HepG2 (cell line): ENCODE measurements around the gene ZC3H4. TPM values are rescaled to one million over a fixed set of nuclear protein-coding genes. Genes with fewer than 3 reads are reported as not detected.

Experiments
- DNMT1 ChIP-seq: sonication (generic); formaldehyde crosslinking; IDR thresholded peaks from 2 replicates; pipeline ENCODE4 v1.5.1; 2020; ENCODE audit warnings: mild to moderate bottlenecking, missing genetic modification reagents
- DZIP1 ChIP-seq: sonication (generic); formaldehyde crosslinking; IDR thresholded peaks from 2 replicates; pipeline ENCODE4 v1.5.0; 2020; ENCODE audit warnings: mild to moderate bottlenecking, missing genetic modification reagents
- EP300 ChIP-seq, 3 experiments: sonication (generic) in 1 of 3; formaldehyde crosslinking in 1 of 3; IDR thresholded peaks; 2 replicates each; pipeline versions ENCODE4 v1.5.1 to v1.6.1; 2011 to 2020; ENCODE audit warnings: low read depth in 2 of 3, low read length in 2 of 3, borderline replicate concordance in 1 of 3, improper control_type of control experiment in 1 of 3, mild to moderate bottlenecking in 1 of 3, missing genetic modification reagents in 1 of 3, moderate library complexity in 1 of 3
- HNRNPL ChIP-seq: fragments of 200-400 bp; formaldehyde crosslinking; IDR thresholded peaks from 2 replicates; pipeline ENCODE4 v1.6.1; 2017; ENCODE audit warnings: mild to moderate bottlenecking, low read depth, low read length
- ISX ChIP-seq: sonication (generic); formaldehyde crosslinking; conservative IDR thresholded peaks from 2 replicates; pipeline ENCODE4 v1.5.0; 2020; ENCODE audit warnings: missing genetic modification reagents
- KLF6 ChIP-seq: IDR thresholded peaks from 2 replicates; pipeline ENCODE4 v1.8.0; 2016; ENCODE audit warnings: missing biosample characterization, missing genetic modification reagents
- LRRFIP1 ChIP-seq: sonication (generic); formaldehyde crosslinking; conservative IDR thresholded peaks from 2 replicates; pipeline ENCODE4 v1.4.0; 2020; ENCODE audit warnings: missing genetic modification reagents
- SKI ChIP-seq: fragments of 450-650 bp; IDR thresholded peaks from one replicate; pipeline ENCODE4 v1.6.1; 2018; ENCODE audit warnings: mild to moderate bottlenecking; ENCODE audit not compliant: partially characterized antibody
- SPEN ChIP-seq: sonication (generic); formaldehyde crosslinking; IDR thresholded peaks from 2 replicates; pipeline ENCODE4 v1.5.1; 2020; ENCODE audit warnings: low read depth, mild to moderate bottlenecking, missing genetic modification reagents
- TFE3 ChIP-seq: IDR thresholded peaks from 2 replicates; pipeline ENCODE4 v1.6.1; 2016
- ZNF256 ChIP-seq: sonication (generic); formaldehyde crosslinking; conservative IDR thresholded peaks from 2 replicates; pipeline ENCODE4 v1.4.0; 2020; ENCODE audit warnings: missing genetic modification reagents
- ZNF367 ChIP-seq: sonication (generic); formaldehyde crosslinking; IDR thresholded peaks from 2 replicates; pipeline ENCODE4 v1.4.0; 2020; ENCODE audit warnings: missing genetic modification reagents, borderline replicate concordance
- ZNF558 ChIP-seq: sonication (generic); formaldehyde crosslinking; IDR thresholded peaks from 2 replicates; pipeline ENCODE4 v1.9.0; 2022; ENCODE audit warnings: mild to moderate bottlenecking, missing genetic modification reagents, borderline replicate concordance
- ZNF605 ChIP-seq: sonication (generic); formaldehyde crosslinking; IDR thresholded peaks from 2 replicates; pipeline ENCODE4 v1.8.0; 2022; ENCODE audit warnings: mild to moderate bottlenecking, missing genetic modification reagents
- ZNF687 ChIP-seq: sonication (generic); formaldehyde crosslinking; IDR thresholded peaks from 2 replicates; pipeline ENCODE4 v1.5.1; 2020; ENCODE audit warnings: mild to moderate bottlenecking, missing genetic modification reagents, moderate library complexity
- ZNF772 ChIP-seq: sonication (generic); formaldehyde crosslinking; IDR thresholded peaks from 2 replicates; pipeline ENCODE4 v1.5.0; 2020; ENCODE audit warnings: mild to moderate bottlenecking, missing genetic modification reagents
- ZNF841 ChIP-seq: sonication (generic); formaldehyde crosslinking; IDR thresholded peaks from 2 replicates; pipeline ENCODE4 v1.8.1; 2023; ENCODE audit warnings: missing genetic modification reagents, borderline replicate concordance
- polyA plus RNA-seq, 8 experiments: library from polyadenylated mRNA; depleted of rRNA in 3 of 8; stranded (reverse) in 7 of 8; unstranded in 1 of 8; fragments of >200 nt; fragmentation: Illumina TruSeq in 4 of 8; extraction: Trizol in 4 of 8; gene quantifications; 2 replicates each; pipeline versions ENCODE4 v1.2.1 to v1.2.3, GENCODE V29; 2011 to 2016; ENCODE audit warnings: low read depth in 4 of 8, missing spikeins in 1 of 8, mixed read lengths in 1 of 8; ENCODE audit not compliant: insufficient read depth in 1 of 8
- total RNA-seq, 5 experiments: library from RNA; depleted of rRNA; stranded (reverse); fragments of >200 nt; fragmentation: Illumina TruSeq; extraction: Trizol; gene quantifications; 2 replicates each; pipeline ENCODE4 v1.2.3, GENCODE V29; 2016; ENCODE audit warnings: low read depth in 1 of 5

Gene ZC3H4
- total and polyA plus RNA-seq, 2 of the 13 experiments (the other 11 are each of a cell fraction or from before 2014, with no cell fraction given), result 1.8 to 10.7 TPM

GRCh38 chr19:47094557-47095475 is 18.8 kb downstream of the ZC3H4 start (continued):
- TF ChIP-seq ZNF687 (CRISPR knock-in tag), result peak; percentile 64
- TF ChIP-seq SPEN (CRISPR knock-in tag), result peak; percentile 61; the same call in 1 of the 2 replicates
- TF ChIP-seq EP300 (IDR thresholded peaks at IDR 0.05; ENCODE audit: low read depth in 2 of 2, low read length in 2 of 2), result peak in 1 of 2 experiments; percentile 65; a peak in 1 of 4 replicates
- TF ChIP-seq EP300 (CRISPR knock-in tag; IDR thresholded peaks at IDR 0.05; ENCODE audit: borderline replicate concordance), result no peak
- no peak for TF ChIP-seq ZNF605
- TF ChIP-seq LRRFIP1, result no peak
- TF ChIP-seq ZNF367 (CRISPR knock-in tag), result no peak
- TF ChIP-seq DZIP1 (CRISPR knock-in tag), result no peak
- TF ChIP-seq HNRNPL, result no peak
- TF ChIP-seq ZNF558 (CRISPR knock-in tag), result no peak
- no peak for TF ChIP-seq ZNF256 (CRISPR knock-in tag)
- TF ChIP-seq SKI, result no peak
- peak; percentile 94 for TF ChIP-seq TFE3 (CRISPR knock-in tag)
- no peak for TF ChIP-seq ZNF841 (CRISPR knock-in tag)
- no peak for TF ChIP-seq KLF6 (CRISPR knock-in tag)
- TF ChIP-seq DNMT1, result no peak
- no peak for TF ChIP-seq ZNF772 (CRISPR knock-in tag)
- TF ChIP-seq ISX (CRISPR knock-in tag), result no peak
